ENCODE data around the gene MYO7A. TPM values are rescaled to one million over a fixed set of nuclear protein-coding genes. Genes with fewer than 3 reads are reported as not detected.

MYO7A gene
- total RNA-seq, 2 experiments from 2014 or later = 0.61 to 0.63 TPM

- POLR2A ChIA-PET = no interaction called here
- Mint-ChIP-seq H3K27me3 (peaks cover 8% of the 10 kb centered on the region), H3K4me1 (ENCODE audit: low read depth) (no peaks in the 10 kb centered on the region), H3K9me3 (peaks cover 13% of the 10 kb centered on the region), H3K36me3 (ENCODE audit: low read depth) (no peaks in the 10 kb centered on the region), H3K4me3 (no peak overlapping the region), H3K27ac (no peak overlapping the region)
- peaks cover 0 to 17% of the 10 kb centered on the region in 2 experiments for H3K9me3 ChIP-seq (ENCODE audit: control insufficient read depth in 1 of 2, insufficient read depth in 1 of 2, low read length in 2 of 2)
- no peaks in the 10 kb centered on the region for H3K4me1 ChIP-seq (ENCODE audit: insufficient read depth, low read length)
- CTCF ChIA-PET = no interaction called here
- DNase-seq = no peak
- H3K4me3 ChIP-seq (ENCODE audit: low read length) = no peak overlapping the region
- H3K36me3 ChIP-seq (ENCODE audit: insufficient read depth, low read length) = no peaks in the 10 kb centered on the region
- ATAC-seq (ENCODE audit: poor library complexity) = no peak
- H3K27me3 ChIP-seq (ENCODE audit: control insufficient read depth in 1 of 2, insufficient read depth in 2 of 2, low read length in 2 of 2) = peaks cover 0 to 4% of the 10 kb centered on the region in 2 experiments
- no peak overlapping the region for H3K27ac ChIP-seq (ENCODE audit: low read depth in 1 of 2, low read length in 2 of 2)
- intact Hi-C loops (cut with DNase I, micrococcal nuclease) = no loop called here
- TF ChIP-seq, protein P1, sequence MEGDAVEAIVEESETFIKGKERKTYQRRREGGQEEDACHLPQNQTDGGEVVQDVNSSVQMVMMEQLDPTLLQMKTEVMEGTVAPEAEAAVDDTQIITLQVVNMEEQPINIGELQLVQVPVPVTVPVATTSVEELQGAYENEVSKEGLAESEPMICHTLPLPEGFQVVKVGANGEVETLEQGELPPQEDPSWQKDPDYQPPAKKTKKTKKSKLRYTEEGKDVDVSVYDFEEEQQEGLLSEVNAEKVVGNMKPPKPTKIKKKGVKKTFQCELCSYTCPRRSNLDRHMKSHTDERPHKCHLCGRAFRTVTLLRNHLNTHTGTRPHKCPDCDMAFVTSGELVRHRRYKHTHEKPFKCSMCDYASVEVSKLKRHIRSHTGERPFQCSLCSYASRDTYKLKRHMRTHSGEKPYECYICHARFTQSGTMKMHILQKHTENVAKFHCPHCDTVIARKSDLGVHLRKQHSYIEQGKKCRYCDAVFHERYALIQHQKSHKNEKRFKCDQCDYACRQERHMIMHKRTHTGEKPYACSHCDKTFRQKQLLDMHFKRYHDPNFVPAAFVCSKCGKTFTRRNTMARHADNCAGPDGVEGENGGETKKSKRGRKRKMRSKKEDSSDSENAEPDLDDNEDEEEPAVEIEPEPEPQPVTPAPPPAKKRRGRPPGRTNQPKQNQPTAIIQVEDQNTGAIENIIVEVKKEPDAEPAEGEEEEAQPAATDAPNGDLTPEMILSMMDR (IDR thresholded peaks at IDR 0.05) = no peak
Measured at GRCh38 chr11:77252555-77253270, 124.7 kb downstream of the MYO7A start.

DNA sequence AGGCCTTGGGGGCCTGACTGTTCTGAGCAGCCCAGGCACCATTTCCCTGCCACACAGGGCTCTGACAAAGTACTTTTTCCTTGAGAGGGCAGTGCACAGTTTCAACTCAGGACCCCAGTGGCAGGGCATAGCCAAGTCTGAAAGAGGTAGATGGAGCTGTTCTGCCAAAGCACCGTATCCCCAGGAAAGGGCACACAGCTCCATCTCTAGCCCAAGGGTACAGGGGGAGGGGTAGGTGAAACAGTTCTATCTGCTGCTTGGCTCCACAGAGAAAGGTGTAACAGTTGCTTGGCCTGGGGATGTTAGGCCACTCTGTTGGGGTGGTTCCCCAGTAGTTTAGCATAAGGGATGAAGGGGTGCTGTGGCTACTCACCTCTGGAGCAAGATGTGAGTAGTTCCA is 125.6 kb downstream of the MYO7A start:
- H3K4me3 ChIP-seq (ENCODE audit: low read length) = no peak overlapping the region
- no peaks in the 10 kb centered on the region for H3K36me3 Mint-ChIP-seq (ENCODE audit: low read depth)

DNA sequence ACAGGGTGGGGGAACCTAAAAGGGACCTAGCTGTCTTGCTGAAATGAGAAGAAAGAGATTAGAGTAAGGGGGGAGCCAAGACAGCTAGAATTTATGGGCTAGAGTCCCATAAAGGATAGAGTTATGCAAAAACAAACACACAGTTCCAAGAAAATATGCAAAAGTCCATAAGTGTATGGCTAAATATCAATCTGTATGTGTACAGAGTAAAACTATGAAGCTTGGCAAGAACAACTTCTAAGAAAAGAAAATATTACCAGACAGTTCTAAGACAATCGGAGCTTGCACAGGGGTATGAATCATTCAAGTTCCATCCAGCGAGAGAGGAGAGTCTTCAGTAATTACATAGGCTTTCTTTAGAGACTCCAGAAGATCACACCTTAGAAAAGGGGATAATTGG is 131.6 kb downstream of the MYO7A start:
- no peak overlapping the region for H3K27ac Mint-ChIP-seq
- CTCF ChIA-PET = no interaction called here
- peaks cover 8% of the 10 kb centered on the region for H3K9me3 Mint-ChIP-seq
- intact Hi-C loops (cut with DNase I, micrococcal nuclease) = no loop called here
- Histone ChIP-seq H3K4me3 (ENCODE audit: low read length) (no peak overlapping the region), H3K9me3 (ENCODE audit: control insufficient read depth in 1 of 2, insufficient read depth in 1 of 2, low read length in 2 of 2) (peaks cover 5 to 13% of the 10 kb centered on the region in 2 experiments), H3K27me3 (ENCODE audit: control insufficient read depth in 1 of 2, insufficient read depth in 2 of 2, low read length in 2 of 2) (no peaks in the 10 kb centered on the region), H3K4me1 (ENCODE audit: insufficient read depth, low read length) (no peaks in the 10 kb centered on the region), H3K36me3 (ENCODE audit: insufficient read depth, low read length) (no peaks in the 10 kb centered on the region), H3K27ac (ENCODE audit: low read depth in 1 of 2, low read length in 2 of 2) (no peak overlapping the region)
- DNase-seq (no peak), ATAC-seq (ENCODE audit: poor library complexity) (no peak)
- no peaks in the 10 kb centered on the region for H3K4me1 Mint-ChIP-seq (ENCODE audit: low read depth)
- POLR2A ChIA-PET = interaction anchor here (0.6 kb wide), 1 partner anchor 152 kb away, joined by 4 read pairs; no protein-coding TSS in a partner anchor
- peaks cover 25% of the 10 kb centered on the region for H3K27me3 Mint-ChIP-seq
- no peaks in the 10 kb centered on the region for H3K36me3 Mint-ChIP-seq (ENCODE audit: low read depth)
- no peak overlapping the region for H3K4me3 Mint-ChIP-seq
- TF ChIP-seq, protein P1 (IDR thresholded peaks at IDR 0.05) = no peak

More for the DNA sequence above, 125.6 kb downstream of the MYO7A start:
- H3K9me3 ChIP-seq (ENCODE audit: control insufficient read depth in 1 of 2, insufficient read depth in 1 of 2, low read length in 2 of 2) = peaks cover 0 to 17% of the 10 kb centered on the region in 2 experiments
- H3K4me1 Mint-ChIP-seq (ENCODE audit: low read depth) = no peaks in the 10 kb centered on the region
- no peak overlapping the region for H3K4me3 Mint-ChIP-seq
- TF ChIP-seq, protein P1 (IDR thresholded peaks at IDR 0.05) = no peak
- intact Hi-C loops (cut with DNase I, micrococcal nuclease) = no loop called here
- H3K36me3 ChIP-seq (ENCODE audit: insufficient read depth, low read length) = no peaks in the 10 kb centered on the region
- H3K27me3 Mint-ChIP-seq = peaks cover 16% of the 10 kb centered on the region
- ChIA-PET POLR2A (no interaction called here), CTCF (no interaction called here)
- no peak overlapping the region for H3K27ac Mint-ChIP-seq
- H3K27me3 ChIP-seq (ENCODE audit: control insufficient read depth in 1 of 2, insufficient read depth in 2 of 2, low read length in 2 of 2) = peaks cover 0 to 4% of the 10 kb centered on the region in 2 experiments
- H3K9me3 Mint-ChIP-seq = peaks cover 13% of the 10 kb centered on the region
- no peaks in the 10 kb centered on the region for H3K4me1 ChIP-seq (ENCODE audit: insufficient read depth, low read length)
- DNase-seq (no peak), ATAC-seq (ENCODE audit: poor library complexity) (no peak)
- no peak overlapping the region for H3K27ac ChIP-seq (ENCODE audit: low read depth in 1 of 2, low read length in 2 of 2)

Data from CD4-positive, alpha-beta T cell (primary cell).